Camera-type eye (tissue), 1 donor: ENCODE measurements around the gene CYBC1. TPM values are rescaled to one million over a fixed set of nuclear protein-coding genes. Genes with fewer than 3 reads are reported as not detected.

Experiments
- total RNA-seq: library from RNA; depleted of rRNA; stranded (reverse); fragments of >200 nt; gene quantifications from one replicate; pipeline ENCODE4 v1.2.3, GENCODE V29; 2014

The CYBC1 gene
- total RNA-seq = 54.4 TPM

DNA sequence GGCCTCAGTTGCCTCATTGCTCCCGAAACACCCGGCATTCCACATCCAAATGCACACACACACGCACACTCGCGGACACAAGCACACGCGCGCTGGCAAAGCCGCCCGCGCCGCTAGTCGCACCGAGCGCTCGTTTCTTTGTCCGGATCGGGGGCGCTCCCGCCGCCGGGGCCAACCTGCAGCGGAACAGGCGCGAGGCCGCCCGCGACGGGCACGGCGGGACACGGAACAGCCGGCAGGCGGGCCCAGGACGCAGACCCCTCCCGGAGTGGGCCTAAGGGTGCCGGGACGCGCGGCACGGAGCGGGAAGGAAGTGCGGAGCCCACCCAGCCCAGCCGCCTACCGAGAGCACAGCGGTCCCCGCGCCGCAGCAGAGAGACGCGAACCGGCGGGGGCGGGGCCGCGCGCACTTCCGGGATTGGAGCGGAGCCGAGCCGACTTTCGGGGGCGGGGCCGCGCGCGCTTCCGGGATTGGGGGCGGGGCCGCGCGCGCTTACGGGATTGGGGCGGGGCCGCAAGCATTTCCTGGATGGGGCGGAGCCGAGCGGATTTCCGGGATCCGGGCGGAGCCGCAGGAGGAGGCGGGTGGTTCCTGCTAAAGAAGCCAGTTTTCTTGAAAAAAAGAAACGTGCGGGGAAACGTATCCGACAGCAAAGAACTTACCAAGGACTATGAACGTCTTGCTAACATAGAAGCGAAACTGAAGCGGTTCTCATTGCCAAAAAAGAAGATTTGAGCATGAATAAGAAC lies at the start of gene CYBC1:
Gene CYBC1, minus strand, starts transcription at position 396 of the 750 bp plus-strand sequence. CDS start 1,498 bp downstream, outside the sequence.

DNA sequence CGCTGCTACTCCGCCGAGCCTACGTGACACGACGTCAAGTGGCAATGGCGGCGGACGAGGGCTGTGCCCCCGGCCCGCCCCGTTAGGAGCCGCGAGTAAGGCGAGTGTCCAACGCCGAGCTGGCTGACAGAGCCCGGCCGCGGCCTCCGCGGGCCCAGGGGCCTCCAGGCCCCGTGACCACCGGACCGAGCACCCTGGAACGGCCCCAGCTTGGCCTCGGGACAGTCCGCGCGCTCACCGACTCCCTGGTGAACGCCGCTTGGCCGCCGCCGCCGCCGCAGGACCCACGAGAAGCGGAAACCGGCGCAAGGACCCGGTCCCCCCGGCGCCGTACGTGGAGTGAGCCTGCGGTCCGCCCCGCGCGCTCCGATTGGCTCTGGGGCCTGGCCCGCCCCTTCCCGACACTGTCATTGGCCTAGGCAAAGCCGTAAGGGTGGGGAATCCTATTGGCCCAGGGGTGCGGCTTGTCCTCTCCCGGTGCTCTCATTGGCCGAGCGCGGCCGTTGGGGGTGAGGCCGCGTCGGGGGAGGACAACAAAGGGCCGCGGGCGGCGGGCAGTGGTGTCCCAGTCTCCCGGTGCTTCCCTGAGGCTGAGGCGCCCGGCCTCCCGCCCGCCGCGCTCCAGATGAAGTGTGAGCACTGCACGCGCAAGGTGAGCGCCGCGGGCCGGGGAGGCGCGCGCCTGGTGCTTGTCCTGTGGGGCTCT lies 7.8 kb upstream of the CYBC1 start, which contains the start of gene NARF:
Gene NARF, plus strand, starts transcription at position 563 of the 706 bp plus-strand sequence. Its CDS starts 63 bp downstream, at position 626.

DNA sequence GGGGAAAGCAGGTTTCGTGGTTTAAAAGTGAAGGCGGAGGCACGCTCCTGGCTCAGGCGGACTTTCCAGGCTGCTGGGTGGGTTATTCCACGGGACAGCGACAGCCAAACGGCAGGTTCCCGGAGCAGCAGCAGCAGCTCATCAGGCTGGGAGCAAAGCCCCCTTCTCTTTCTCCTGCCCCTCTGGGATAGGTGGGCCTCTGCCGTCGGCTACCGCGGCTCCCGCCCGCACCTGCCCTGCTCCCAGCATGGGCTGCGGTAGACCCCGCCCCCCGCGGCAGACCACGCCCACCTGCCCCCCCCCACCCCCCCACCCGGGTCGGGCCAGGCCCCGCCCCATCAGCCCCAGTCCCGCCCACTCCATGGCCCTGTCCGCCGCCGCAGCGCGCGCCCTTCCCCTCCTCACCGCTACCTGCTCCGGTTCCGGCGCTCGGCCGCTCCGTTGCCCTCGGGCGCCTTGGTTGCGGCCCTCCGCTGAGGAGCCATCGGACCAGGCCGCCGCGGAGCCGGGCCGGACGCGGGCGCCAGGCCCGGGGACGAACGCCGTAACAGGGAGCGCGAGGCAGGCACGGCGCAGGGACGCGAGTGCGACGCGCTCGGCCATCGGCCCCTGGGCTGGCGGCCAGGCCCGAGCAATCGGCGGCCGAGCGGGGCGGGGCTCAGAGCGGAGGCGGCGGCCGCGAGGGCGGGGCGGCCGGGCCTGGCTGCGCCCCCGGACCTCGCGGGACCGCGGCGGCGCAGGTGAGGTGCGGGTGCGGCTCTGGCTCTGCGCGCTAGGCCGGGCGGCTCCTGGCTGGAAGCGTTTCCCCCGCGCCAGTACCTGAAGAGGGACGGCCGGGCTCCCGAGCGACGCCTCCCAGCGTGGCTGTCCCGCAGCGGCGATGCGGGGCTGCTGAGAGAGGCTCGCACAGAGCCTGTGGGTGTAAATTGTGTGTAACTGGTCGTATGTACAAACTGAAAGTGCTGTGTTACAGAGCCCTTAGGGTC lies 32.3 kb downstream of the CYBC1 start, which contains the start of the genes HEXD and OGFOD3:
Gene HEXD, plus strand, starts transcription at position 347 of the 986 bp plus-strand sequence. CDS start 1,453 bp downstream, outside the sequence.
Gene OGFOD3, minus strand, starts transcription at position 586 of the 986 bp plus-strand sequence. Its CDS starts 101 bp downstream, at position 485.

Other genes with a start within 250 kb of the CYBC1 start
- gene CCDC57, start 237.9 kb downstream of the CYBC1 start, total RNA-seq = 50.9 TPM
- gene SLC16A3, start 221.7 kb downstream of the CYBC1 start, total RNA-seq = 29.2 TPM
- 82.4 TPM for gene CSNK1D, start 177.1 kb downstream of the CYBC1 start, total RNA-seq
- 0.99 TPM for gene CD7, start 133.1 kb downstream of the CYBC1 start, total RNA-seq
- 6.6 TPM for gene SECTM1, start 117.0 kb downstream of the CYBC1 start, total RNA-seq
- not detected for gene TEX19, start 91.5 kb downstream of the CYBC1 start, total RNA-seq
- 3.2 TPM for gene UTS2R, start 79.0 kb downstream of the CYBC1 start, total RNA-seq
- 42.7 TPM for gene HEXD, start 32.4 kb downstream of the CYBC1 start, total RNA-seq
- gene OGFOD3, start 32.2 kb downstream of the CYBC1 start, total RNA-seq = 32.9 TPM
- 78.2 TPM for gene NARF, start 8.0 kb upstream of the CYBC1 start, total RNA-seq
- 43.0 TPM for gene FOXK2, start 69.0 kb upstream of the CYBC1 start, total RNA-seq
- gene WDR45B, start 197.7 kb upstream of the CYBC1 start, total RNA-seq = 68.2 TPM
- gene RAB40B, start 247.9 kb upstream of the CYBC1 start, total RNA-seq = 27.8 TPM